Measurements from ENCODE around the gene IQCM.

The IQCM gene

GRCh38 chr4:149306537-149306936, 509.1 kb downstream of the IQCM start:
- TF ChIP-seq TAF1 (IDR thresholded peaks at IDR 0.05; ENCODE audit: low read depth, low read length) (no peak), PAX5 (IDR thresholded peaks at IDR 0.05; ENCODE audit: insufficient read depth, low read length, severe bottlenecking) (no peak), POU2F2 (IDR thresholded peaks at IDR 0.05; ENCODE audit: low read depth, low read length) (no peak), POLR2AphosphoS5 (IDR thresholded peaks at IDR 0.05; ENCODE audit: low read depth, low read length) (no peak), POLR2A (IDR thresholded peaks at IDR 0.05; ENCODE audit: low read depth, low read length) (no peak), SPI1 (IDR thresholded peaks at IDR 0.05; ENCODE audit: low read depth, low read length) (no peak)
- FAIRE-seq (no peak), DNase-seq (ENCODE audit: insufficient read length, low spot score) (no peak)
